GM12878 (cell line): ENCODE results near the gene MAL. TPM values are rescaled to one million over a fixed set of nuclear protein-coding genes. Genes with fewer than 3 reads are reported as not detected.

Experiments used
- ATAC-seq: fragments of 200-7000 bp; cut with Tn5 transposase; 3 replicates; pipeline ENCODE4 v1.9.1; 2020; ENCODE audit warnings: mild to moderate bottlenecking, moderate library complexity
- BruUV-seq: library from RNA; stranded (reverse); fragments of 400-500 nt; replicated peaks from 2 replicates; lab custom pipeline; 2021; lab: Mats Ljungman, UMichigan
- CTCF ChIA-PET: fragments of 300-600 bp; sonication (Branson Sonifier 250); formaldehyde crosslinking; extraction: SDS; loops from one replicate; lab custom pipeline; 2021; ENCODE audit warnings: inconsistent platforms; lab: Yijun Ruan, JAX
- POLR2A ChIA-PET: fragments of 350-600 bp; formaldehyde crosslinking; extraction: SDS; loops from one replicate; lab custom pipeline; 2021; ENCODE audit warnings: inconsistent platforms; lab: Charles Lee
- RAD21 ChIA-PET: fragments of 300-600 bp; sonication (Branson Sonifier 250); formaldehyde crosslinking; loops from one replicate; lab custom pipeline; 2023; ENCODE audit warnings: antibody characterized with exemption; ENCODE audit not compliant: unreplicated experiment; lab: Charles Lee
- SMC1A ChIA-PET: fragments of 300-600 bp; sonication (Branson Sonifier 250); formaldehyde crosslinking; loops from one replicate; lab custom pipeline; 2023; ENCODE audit not compliant: unreplicated experiment, uncharacterized antibody; lab: Charles Lee
- DNase-seq: peaks from one replicate; pipeline ENCODE4 v3.0.0-alpha.2; 2011; ENCODE audit warnings: low read depth, low spot score
- FAIRE-seq: peaks from 3 replicates; lab custom pipeline; 2011; peaks lifted over from hg19 to GRCh38; lab: Jason Lieb, UNC
- H2AFZ ChIP-seq: 2 replicates; pipeline ENCODE4 v1.6.0; 2011; ENCODE audit warnings: low read depth, low read length, control low read depth; ENCODE audit not compliant: control insufficient read depth
- H3K27ac ChIP-seq: 2 replicates; pipeline ENCODE4 v1.5.1; 2011; ENCODE audit warnings: control low read depth; ENCODE audit not compliant: control insufficient read depth, insufficient read depth
- H3K27me3 ChIP-seq, 2 experiments: replicated peaks in 1 of 2; 2 replicates each; pipeline versions ENCODE4 v1.6.0 to v1.6.1; 2011; ENCODE audit warnings: low read length in 1 of 2; ENCODE audit not compliant: control insufficient read depth in 2 of 2, insufficient read depth in 2 of 2
- H3K36me3 ChIP-seq, 2 experiments: 2 replicates each; pipeline ENCODE4 v1.5.1; 2011; ENCODE audit warnings: low read length in 1 of 2; ENCODE audit not compliant: control insufficient read depth in 2 of 2, insufficient read depth in 2 of 2
- H3K4me1 ChIP-seq: 2 replicates; pipeline ENCODE4 v1.6.1; 2011; ENCODE audit warnings: mild to moderate bottlenecking, low read length, moderate library complexity, mixed read lengths; ENCODE audit not compliant: control insufficient read depth, insufficient read depth
- H3K4me2 ChIP-seq: 2 replicates; pipeline ENCODE4 v1.6.0; 2011; ENCODE audit warnings: control low read depth; ENCODE audit not compliant: control insufficient read depth, insufficient read depth
- H3K4me3 ChIP-seq: fragments of 200-600 bp; sonication (generic); 2 replicates; pipeline ENCODE4 v1.5.1; 2016
- H3K79me2 ChIP-seq: 2 replicates; pipeline ENCODE4 v1.6.0; 2011; ENCODE audit warnings: low read length; ENCODE audit not compliant: control insufficient read depth, insufficient read depth
- H3K9ac ChIP-seq: 2 replicates; pipeline ENCODE4 v1.8.0; 2011; ENCODE audit warnings: low read length, control low read depth, mixed read lengths; ENCODE audit not compliant: control insufficient read depth, insufficient read depth
- H3K9me3 ChIP-seq: replicated peaks from 3 replicates; pipeline ENCODE4 v1.5.1; 2011; ENCODE audit warnings: mild to moderate bottlenecking, low read length; ENCODE audit not compliant: control insufficient read depth, insufficient read depth
- H4K20me1 ChIP-seq: 2 replicates; pipeline ENCODE4 v1.6.0; 2011; ENCODE audit not compliant: control insufficient read depth, insufficient read depth
- CEBPB ChIP-seq, 2 experiments: fragments of 150-350 bp in 1 of 2; IDR thresholded peaks; 2 replicates each; pipeline ENCODE4 v1.6.1; 2012 to 2014; ENCODE audit warnings: low read depth in 2 of 2, low read length in 2 of 2, borderline replicate concordance in 1 of 2, inconsistent platforms in 1 of 2
- CUX1 ChIP-seq: IDR thresholded peaks from 2 replicates; pipeline ENCODE4 v1.6.1; 2012; ENCODE audit warnings: improper control_type of control experiment, low read depth, low read length; ENCODE audit not compliant: insufficient replicate concordance
- DPF2 ChIP-seq: fragments of 450-650 bp; IDR thresholded peaks from 2 replicates; pipeline ENCODE4 v1.6.1; 2017; ENCODE audit warnings: mild to moderate bottlenecking
- GATAD2B ChIP-seq: fragments of 450-650 bp; conservative IDR thresholded peaks from 2 replicates; pipeline ENCODE4 v1.6.1; 2017; ENCODE audit warnings: low read depth, mild to moderate bottlenecking, moderate library complexity
- HDAC2 ChIP-seq: fragments of 200-600 bp; sonication (generic); IDR thresholded peaks from 2 replicates; pipeline ENCODE4 v1.6.1; 2017
- KLF5 ChIP-seq: fragments of 450-650 bp; IDR thresholded peaks from 2 replicates; pipeline ENCODE4 v1.6.1; 2014; ENCODE audit warnings: mild to moderate bottlenecking; ENCODE audit not compliant: partially characterized antibody
- MLLT1 ChIP-seq: fragments of 450-650 bp; IDR thresholded peaks from 2 replicates; pipeline ENCODE4 v1.6.1; 2016; ENCODE audit warnings: mild to moderate bottlenecking
- PRDM15 ChIP-seq: fragments of 450-650 bp; formaldehyde crosslinking; IDR thresholded peaks from 2 replicates; pipeline ENCODE4 v1.4.0; 2020; ENCODE audit warnings: mild to moderate bottlenecking, moderate library complexity
- USF2 ChIP-seq: IDR thresholded peaks from 2 replicates; pipeline ENCODE4 v1.6.1; 2011; ENCODE audit warnings: low read depth, low read length, improper control_type of control experiment, borderline replicate concordance
- WGBS: methylation state at CpG from one replicate; pipeline ENCODE4 v1.1.6; 2016; ENCODE audit warnings: low lambda C conversion rate; ENCODE audit not compliant: insufficient replicate concordance, insufficient coverage; ENCODE audit errors: missing lambda C conversion rate; 5-methylcytosine and 5-hydroxymethylcytosine counted together
- in situ Hi-C: fragments of 300-500 bp; cut with MboI; formaldehyde crosslinking; loops from 9 replicates; pipeline ENCODE4 v1.14.3; 2018; ENCODE audit warnings: mixed read lengths
- intact Hi-C: fragments of 100-400 bp; cut with micrococcal nuclease; formaldehyde crosslinking; loops from one replicate; pipeline ENCODE4 v1.14.2; 2022; ENCODE audit not compliant: unreplicated experiment
- polyA plus RNA-seq, 11 experiments: library from polyadenylated mRNA; depleted of rRNA in 4 of 11; unstranded in 6 of 11; stranded (reverse) in 5 of 11; fragments of >200 nt; fragmentation: Nextera tagmentation in 4 of 11; fragmentation: Illumina TruSeq in 1 of 11; extraction: Ambion mirVana in 4 of 11; extraction: Trizol in 1 of 11; gene quantifications; 1 replicate in 1 of 11; 2 replicates in 10 of 11; pipeline versions ENCODE4 v1.2.1 to v1.2.3, GENCODE V29; 2011 to 2016; ENCODE audit warnings: inconsistent platforms in 2 of 11, missing spikeins in 2 of 11, low read depth in 1 of 11
- total RNA-seq, 4 experiments: library from RNA; depleted of rRNA in 3 of 4; stranded (reverse); fragments of >200 nt in 3 of 4; fragmentation: Illumina TruSeq in 1 of 4; extraction: Trizol in 1 of 4; gene quantifications; 2 replicates each; pipeline versions ENCODE4 v1.2.1 to v1.2.3, GENCODE V29; 2013 to 2021

The MAL gene
- total and polyA plus RNA-seq, 10 of the 15 experiments (the other 5 are each of a cell fraction or from before 2014, with no cell fraction given): 1.3 to 4.5 (median 1.7) TPM

GRCh38 chr2:95076705-95077529 lies 51.4 kb downstream of the MAL start:
- BruUV-seq: no TSS peak
- H3K9ac ChIP-seq: 0 out of 2 replicates have a peak overlapping the region, but pooled peaks have one; percentile 10
- POLR2A ChIA-PET: interaction anchor here (0.7 to 1.3 kb wide), 3 partner anchors 15 to 54 kb away, joined by 3 to 5 read pairs (median 3); no protein-coding TSS in a partner anchor
- FAIRE-seq (peak; percentile 80), ATAC-seq (peak; percentile 93), DNase-seq (no peak)
- peak overlapping the region; percentile 28; the same call in 1 of the 2 replicates for H3K4me3 ChIP-seq
- CTCF ChIA-PET: interaction anchor here (0.6 to 12.6 kb wide), 25 partner anchors 11 to 130 kb away, joined by 3 to 339 read pairs (median 5); partner anchors contain the start of genes MAL, MRPS5, ZNF2 and ZNF514
- no peak overlapping the region for H3K27ac ChIP-seq
- no peaks in the 10 kb centered on the region for H3K79me2 ChIP-seq
- in situ Hi-C loops (loop anchor here (5.0 kb wide), 1 partner anchor 55 kb away; no protein-coding TSS in a partner anchor), intact Hi-C loops (loop anchor here (2.0 to 5.0 kb wide), 2 partner anchors 35 to 38 kb away; no protein-coding TSS in a partner anchor)
- H3K27me3 ChIP-seq: no peaks in the 10 kb centered on the region; a peak in 2 of 4 replicates
- H3K36me3 ChIP-seq: no peaks in the 10 kb centered on the region
- peak overlapping the region; percentile 82 for H2AFZ ChIP-seq
- no peaks in the 10 kb centered on the region for H3K9me3 ChIP-seq
- H3K4me2 ChIP-seq: peak overlapping the region; percentile 73
- H3K4me1 ChIP-seq: peaks cover 14% of the 10 kb centered on the region
- RAD21 ChIA-PET: interaction anchor here (0.6 to 3.4 kb wide), 10 partner anchors 11 to 54 kb away, joined by 3 to 26 read pairs (median 4); partner anchors contain the start of genes MAL and MRPS5
- no peaks in the 10 kb centered on the region for H4K20me1 ChIP-seq
- SMC1A ChIA-PET: interaction anchor here (0.5 to 3.6 kb wide), 8 partner anchors 12 to 54 kb away, joined by 3 to 66 read pairs (median 4); partner anchors contain the start of gene MAL
- WGBS: 21% methylated on average over 43 of the region's 44 CpGs
- TF ChIP-seq MLLT1 (no peak; the same call in 1 of the 2 replicates), HDAC2 (no peak), PRDM15 (CRISPR knock-in tag) (no peak), CEBPB (IDR thresholded peaks at IDR 0.05; ENCODE audit: borderline replicate concordance in 1 of 2, low read depth in 2 of 2, low read length in 2 of 2) (no peak), GATAD2B (peak; percentile 48; the same call in 1 of the 2 replicates), CUX1 (no peak), KLF5 (no peak), USF2 (no peak), DPF2 (0 out of 2 replicates have a peak, but pooled peaks have one; percentile 27)
